ENCODE results near the gene KY. TPM values are rescaled to one million over a fixed set of nuclear protein-coding genes. Genes with fewer than 3 reads are reported as not detected.

The KY gene
- total RNA-seq, 1 donor: 10.5 TPM

DNA sequence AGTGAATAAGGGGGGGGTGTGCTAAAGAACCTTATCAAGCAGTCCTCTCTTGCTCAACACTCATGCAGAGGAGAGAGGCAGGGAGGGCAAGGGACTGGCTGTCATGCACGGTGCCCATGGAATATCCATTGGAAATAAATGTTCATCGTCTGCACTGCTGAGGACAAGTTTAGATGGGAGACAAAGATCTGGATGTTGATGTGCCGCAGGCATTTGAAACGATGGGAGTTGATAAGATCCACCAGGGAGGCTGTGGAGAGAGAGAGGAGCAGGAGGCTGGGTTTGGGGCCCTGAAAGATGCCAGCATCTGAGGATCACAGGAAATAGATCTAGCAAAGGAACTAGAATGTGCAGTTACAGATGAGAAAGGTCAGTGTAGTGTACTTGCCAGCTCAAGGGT lies 88.8 kb downstream of the KY start:
- TF ChIP-seq CTCF (IDR thresholded peaks at IDR 0.05; ENCODE audit: insufficient read depth, low read length): no peak
- H3K4me3 ChIP-seq (ENCODE audit: low read depth, low read length): no peak overlapping the region
- DNase-seq (ENCODE audit: low read depth): no peak

DNA sequence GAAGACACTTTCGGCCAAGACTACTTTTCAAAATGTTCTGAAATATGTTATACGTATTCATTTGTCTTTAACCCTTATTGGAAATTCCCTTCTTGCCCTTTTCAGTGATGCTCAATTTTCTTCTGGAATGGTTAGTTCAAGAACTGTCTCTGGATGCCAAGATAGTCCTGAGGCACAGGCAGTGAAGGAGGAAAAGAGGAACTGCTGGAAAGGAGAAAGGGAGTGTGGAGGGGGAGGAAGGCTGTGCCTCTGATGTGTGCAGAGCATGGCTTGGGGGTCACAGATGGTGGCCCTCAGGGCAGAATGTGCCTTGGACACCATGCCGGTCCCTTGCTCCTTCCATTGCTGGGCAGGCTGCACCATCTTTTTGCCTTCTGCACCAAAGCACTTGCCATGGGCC lies 91.2 kb downstream of the KY start:
- DNase-seq (ENCODE audit: low read depth): no peak
- H3K4me3 ChIP-seq (ENCODE audit: low read depth, low read length): no peak overlapping the region
- TF ChIP-seq CTCF (IDR thresholded peaks at IDR 0.05; ENCODE audit: insufficient read depth, low read length): no peak

Other genes with a start within 250 kb of the KY start
- 123 and 137 TPM in 2 replicates for gene ANAPC13, start 165.0 kb downstream of the KY start, total RNA-seq (ENCODE audit: low replicate concordance)
- gene CEP63, start 165.0 kb downstream of the KY start, total RNA-seq (ENCODE audit: low replicate concordance): 19.4 and 28.9 TPM in 2 replicates
- gene EPHB1, start 144.2 kb upstream of the KY start, total RNA-seq (ENCODE audit: low replicate concordance): 1.2 and 3.0 TPM in 2 replicates

Data from fibroblast of the aortic adventitia (primary cell).